GM23248 (cell line): ENCODE data around the gene CTNNA2.

Experiments
- EZH2 ChIP-seq: fragments of 200-600 bp; sonication (generic); IDR thresholded peaks from 2 replicates; pipeline ENCODE4 v1.6.1; 2018; ENCODE audit warnings: antibody characterized with exemption, mild to moderate bottlenecking; ENCODE audit not compliant: insufficient read depth, poor library complexity, severe bottlenecking
- EZH2phosphoT487 ChIP-seq: fragments of 200-600 bp; sonication (generic); IDR thresholded peaks from 2 replicates; pipeline ENCODE4 v1.6.1; 2018; ENCODE audit warnings: antibody characterized with exemption, moderate library complexity, mild to moderate bottlenecking, low read depth; ENCODE audit not compliant: insufficient read depth

DNA sequence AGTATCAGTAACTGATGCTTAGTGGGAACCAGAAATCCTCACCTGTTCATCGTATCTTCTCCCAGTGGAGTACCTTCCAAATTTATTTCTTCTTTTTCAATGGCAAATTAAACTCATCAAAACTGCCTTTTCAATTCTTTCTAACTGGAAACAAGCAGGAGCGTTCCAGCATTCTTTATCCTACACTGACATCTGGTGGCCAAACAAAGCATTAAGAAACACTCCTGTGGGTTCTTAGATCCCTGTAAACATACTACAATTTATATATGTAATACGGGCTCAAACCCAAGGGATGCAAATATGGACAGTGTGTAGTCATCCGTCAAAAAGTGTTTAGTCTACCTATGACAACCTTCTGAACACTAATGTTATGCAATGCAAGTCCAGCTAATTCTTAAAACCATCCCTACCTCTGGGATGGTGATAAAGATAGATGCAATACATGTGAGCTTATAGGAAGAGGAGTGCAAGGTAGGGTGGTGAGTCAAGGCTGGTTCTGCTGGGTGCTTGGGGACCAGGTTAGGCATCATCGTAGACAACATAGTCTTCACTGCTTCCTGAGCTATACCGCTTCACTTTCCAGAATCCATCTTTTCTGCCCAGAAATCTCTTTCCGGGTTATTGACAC is 375.0 kb downstream of the CTNNA2 start:
- TF ChIP-seq EZH2 (no peak), EZH2phosphoT487 (no peak)
